HS-5 (cell line): Measurements from ENCODE around the gene ANO10.

ENCODE experiments used
- DNase-seq: peaks from one replicate; pipeline ENCODE4 v3.0.0-alpha.2; 2012; ENCODE audit warnings: low read depth

ANO10 gene

DNA sequence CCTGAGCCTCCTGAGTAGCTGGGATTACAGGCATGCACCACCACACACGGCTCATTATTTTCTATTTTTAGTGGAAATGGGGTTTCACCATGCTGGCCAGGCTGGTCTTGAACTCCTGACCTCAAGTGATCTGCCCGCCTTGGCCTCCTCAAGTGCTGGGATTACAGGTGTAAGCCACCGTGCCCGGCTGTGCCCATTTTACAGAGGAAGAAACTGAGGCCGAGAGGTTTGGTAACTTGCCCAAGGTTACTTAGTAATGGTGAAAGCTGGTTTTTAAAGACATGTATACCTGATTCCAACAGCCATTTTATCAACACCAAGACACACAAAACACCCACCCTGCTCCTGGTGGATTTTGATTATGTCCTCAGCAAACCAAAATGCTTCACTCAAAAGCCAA, 206.7 kb downstream of the ANO10 start:
- no peak for DNase-seq

DNA sequence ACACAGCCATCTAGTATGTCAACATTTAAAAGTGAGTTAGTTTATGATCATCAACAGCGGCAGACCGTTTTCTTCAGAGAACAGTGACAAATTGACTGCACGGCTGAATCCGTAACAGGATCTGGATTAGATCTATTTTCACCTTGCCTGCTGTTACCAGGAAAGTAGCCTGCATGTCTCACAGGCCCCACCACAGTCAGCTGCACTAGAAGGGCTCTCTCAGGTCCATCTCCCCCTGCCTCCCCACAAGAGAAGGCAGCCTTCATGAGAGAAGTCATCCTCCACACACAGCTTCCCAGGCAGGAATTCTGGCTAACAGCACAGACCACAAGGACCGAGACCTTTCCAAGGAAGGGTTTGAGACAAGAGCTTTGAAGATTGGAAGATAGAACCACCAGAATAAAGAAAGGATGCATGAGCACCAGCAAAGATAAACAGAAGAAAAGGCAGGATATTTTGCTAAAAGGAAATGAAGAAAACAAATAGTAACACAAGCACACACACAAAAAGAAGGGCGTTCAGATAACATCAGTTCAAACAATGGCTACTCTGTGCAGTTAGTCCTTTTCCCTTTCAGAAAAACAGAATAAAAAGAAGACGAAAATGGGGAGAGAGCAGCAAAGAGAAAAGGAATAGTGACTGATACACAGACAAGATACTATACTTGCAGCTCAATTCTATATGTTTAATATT, 208.0 kb downstream of the ANO10 start:
- DNase-seq, result no peak

DNA sequence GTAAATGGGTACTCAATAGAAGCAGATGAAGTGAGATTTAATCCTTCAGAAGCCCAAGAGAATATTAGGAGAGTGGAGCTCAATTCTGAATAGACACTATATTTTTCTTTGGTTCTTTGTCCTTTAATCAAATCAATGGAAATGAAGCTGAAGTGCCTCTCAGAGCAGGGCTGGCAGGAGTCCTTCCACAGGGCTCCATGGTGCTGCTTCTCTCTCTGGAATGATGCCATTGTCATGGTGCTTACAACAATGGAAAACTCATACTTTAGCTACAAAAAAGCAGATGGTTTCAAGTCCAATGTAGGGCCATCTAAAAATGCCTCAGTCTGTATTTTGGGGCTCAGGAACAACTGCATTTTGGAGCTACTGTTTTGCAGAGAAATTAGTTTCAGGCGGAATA, 210.4 kb downstream of the ANO10 start:
- no peak for DNase-seq

DNA sequence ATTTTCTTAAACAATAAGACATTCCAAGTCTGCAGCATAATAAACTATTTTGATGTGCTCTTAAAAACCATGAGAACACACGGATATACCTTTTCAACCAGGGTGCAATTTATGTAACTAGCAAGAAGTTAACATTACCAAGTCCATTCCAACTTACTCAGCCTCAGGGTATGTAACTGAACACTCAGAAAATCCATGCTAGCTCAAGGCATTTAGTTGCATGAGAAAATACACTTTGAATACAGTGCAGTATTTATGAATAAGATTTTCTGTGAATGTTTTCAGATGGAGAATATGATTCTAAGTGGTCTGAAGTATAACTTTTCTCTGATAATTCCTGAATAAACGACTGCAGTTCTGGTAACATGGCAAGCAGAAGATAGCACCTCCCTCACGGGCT, 211.2 kb downstream of the ANO10 start:
- no peak for DNase-seq

DNA sequence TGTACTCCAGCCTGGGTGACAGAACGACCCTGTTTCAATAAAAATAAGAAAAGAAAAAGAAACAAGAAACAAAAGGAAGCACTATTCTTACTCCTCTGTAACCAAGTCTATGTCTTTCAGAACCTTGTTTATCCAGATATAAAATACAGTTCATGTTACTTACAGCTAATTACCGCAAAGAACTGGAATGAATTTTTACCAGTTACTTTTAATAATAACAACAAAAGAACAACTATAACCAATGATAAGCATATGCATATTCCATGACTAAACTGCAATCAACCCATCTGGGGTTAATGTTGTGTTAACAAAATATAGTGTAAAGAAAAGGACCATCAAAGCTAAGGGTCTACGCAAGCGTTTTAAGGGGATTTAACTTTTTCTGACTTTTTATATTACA, 212.3 kb downstream of the ANO10 start:
- DNase-seq, result no peak

DNA sequence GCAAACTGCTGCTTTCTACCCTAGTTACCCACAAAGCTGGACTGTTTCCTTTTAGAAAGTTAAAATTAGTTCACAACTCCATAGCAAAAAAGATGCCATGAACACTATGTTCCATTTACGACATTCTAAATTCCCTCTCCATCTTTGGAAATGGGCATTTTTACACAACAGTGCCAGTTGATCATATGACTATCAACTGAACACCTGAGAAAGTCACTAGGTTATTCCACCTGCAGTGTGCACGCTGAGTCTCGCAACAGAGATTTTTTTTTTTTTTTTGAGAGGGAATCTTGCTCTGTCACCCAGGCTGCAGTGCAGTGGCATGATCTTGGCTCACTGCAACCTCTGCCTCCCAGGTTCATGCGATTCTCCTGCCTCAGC, 215.2 kb downstream of the ANO10 start:
- no peak for DNase-seq

DNA sequence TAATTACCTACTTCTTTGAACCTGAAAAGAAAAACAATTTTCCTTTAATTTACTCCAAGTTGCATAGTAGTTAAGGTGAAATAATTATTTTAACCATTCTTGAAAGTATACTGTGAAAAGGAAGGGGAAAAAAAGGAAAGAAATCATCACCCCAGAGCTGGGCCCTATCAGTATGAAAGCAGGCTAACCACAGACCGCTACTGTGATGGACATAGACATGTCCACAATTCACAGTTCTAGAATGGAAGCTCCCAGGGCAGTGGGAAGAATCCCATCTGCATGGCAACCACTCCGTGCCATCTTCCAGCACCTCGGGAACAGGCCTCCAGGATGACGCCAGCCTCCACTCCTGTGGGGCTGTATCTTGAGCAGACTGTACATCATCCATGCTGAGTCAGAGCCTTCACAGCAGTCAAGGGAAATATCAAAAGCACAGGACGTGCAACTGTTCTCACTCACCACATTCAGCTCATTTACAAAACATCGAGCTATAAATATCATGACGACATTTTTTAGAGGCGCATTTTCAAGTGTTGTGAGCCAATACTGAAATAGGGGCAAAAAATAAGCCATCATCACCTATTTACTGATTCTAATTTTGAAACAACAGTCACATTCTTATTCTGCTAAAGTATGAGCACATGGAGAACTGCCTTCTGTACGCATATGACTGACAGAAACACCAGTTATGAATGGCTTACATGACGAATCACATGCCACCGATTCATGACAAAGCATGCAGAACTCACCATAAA, 215.7 kb downstream of the ANO10 start:
- no peak for DNase-seq

DNA sequence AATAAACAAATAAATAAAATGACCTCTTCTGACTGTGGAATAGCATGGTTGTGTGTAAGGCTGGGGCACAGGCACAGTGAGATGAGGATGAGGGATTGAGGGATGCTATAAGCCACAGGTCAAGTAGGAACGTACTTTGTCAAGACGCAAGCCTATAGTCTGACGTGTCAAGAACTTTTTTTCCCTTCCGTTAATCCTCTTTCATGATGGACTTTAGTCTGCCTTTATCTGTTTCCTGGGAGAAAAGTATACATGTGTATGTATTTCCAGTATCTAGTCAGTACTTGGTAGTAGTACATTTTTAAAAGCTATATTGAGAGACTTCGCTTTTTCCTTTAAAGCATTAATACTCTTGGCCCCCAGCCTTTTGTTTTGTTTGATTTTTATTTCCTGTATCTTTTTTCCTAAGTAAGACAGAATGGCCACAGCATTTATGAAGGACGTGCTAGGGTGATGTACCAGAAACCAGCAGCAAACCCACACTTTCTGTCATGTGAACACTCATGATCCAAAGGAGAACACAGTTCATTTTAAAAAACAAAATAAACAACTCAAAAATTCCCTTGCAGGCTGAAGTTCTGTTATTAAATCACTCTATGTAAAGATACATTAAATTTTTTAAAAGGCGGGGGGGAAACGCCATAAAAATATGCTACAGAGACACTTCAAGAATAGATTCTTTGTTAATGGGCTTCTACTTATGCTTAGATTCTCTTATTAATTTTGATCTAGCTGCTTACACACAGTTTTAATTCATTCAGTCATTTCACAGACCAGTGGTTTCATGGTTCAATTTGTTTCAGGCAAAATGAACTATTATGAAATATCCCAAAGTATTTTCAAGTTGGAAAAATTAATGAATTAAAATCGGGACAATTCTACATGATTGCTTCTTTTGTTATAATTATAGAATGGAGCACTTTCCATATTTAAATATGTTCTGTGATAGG, 220.8 kb downstream of the ANO10 start:
- no peak for DNase-seq

DNA sequence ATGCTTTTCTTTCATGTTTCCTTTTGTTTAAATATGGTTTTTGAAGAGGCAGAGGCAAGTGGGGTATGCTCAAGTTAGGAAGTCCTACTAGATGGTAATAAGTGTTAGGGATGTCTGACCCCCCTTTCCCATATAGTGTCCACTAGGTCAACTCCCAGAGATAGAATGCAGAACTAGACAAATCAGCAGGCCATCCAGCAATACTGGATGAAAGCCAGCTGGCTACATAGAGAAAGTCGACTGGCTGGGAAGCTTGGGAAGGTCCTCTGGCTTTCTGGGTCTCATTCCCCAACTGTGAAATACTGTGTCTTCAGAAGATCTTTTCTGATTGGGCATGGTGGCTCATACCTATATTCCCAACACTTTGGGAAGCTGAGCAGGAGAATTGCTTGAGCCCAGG, 221.6 kb downstream of the ANO10 start:
- no peak for DNase-seq

DNA sequence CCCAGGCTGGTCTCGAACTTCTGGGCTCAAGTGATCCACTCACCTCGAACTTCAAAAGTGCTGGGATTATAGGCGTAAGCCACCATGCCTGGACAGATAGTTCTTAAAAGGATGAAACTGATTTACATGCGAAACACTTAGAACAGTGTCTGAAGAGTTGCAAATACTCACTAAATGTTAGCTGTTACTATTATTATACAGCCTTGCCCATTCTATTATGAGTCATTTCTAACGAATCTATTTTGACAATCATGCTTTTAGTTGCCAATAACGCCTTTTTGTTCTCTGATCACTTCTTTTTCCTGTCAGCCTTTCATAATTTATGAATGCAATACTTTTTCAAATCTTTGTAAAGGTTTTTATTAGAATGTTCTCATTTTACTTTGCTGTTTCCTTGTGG, 222.8 kb downstream of the ANO10 start:
- DNase-seq, result no peak

DNA sequence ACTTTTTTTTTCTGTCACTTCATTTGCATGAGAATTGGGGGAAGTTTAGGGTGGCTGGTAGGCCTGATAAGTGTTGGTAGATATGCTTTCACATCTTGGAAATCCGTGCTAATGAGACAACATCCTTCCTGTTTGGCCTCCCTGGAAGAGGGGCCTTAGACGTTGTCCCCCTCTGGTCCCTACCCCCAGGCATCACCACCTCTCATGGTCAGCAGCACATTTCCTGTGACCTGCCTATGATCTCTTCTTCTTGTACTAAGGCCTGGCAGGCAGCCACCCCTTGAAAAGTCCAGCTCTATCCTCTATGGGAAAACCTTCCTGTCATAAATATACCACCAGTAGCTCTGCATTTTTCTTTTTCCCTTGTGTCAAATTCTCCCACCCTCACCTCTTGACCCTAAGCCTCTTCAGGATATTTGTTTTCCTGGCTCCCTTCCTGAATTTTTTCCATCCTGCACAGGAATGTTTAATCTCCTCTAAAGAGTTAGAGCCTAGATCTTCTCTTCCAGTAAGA, 227.7 kb downstream of the ANO10 start:
- DNase-seq, result no peak

DNA sequence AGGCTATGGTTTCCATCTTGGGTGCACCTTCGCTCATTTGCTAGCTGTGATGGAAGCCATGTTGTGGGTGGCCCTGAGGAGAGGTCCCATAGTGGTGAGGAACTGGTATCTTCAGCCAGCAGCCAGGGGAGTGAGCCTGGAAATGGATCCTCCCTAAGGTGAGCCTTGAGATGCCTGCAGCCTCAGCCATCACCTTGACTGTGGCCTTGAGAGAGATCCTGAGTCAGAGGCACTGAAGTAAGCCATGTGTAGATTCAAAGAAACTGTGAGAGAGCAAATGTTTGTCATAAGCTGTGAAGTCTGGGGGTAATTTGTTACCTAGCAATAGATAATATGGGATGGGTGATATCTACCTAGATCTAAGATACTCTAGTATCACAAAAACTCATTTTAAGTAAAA, 230.2 kb downstream of the ANO10 start:
- no peak for DNase-seq

DNA sequence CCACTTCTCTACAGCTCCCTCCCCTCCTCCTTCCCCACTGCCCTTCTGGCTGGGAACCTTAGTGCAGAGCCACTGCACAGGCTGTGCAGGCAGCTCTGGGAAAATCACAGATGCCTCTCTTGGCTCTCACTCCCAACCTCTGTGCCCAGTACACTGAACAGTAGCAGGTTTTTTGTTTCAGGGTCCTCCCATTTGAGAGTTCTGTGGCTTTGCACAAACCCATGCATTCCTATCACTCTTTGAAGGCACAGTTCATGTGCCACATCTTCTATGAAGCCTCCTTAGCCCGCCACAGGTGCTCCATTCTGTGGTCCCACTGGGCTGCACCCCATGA, 231.6 kb downstream of the ANO10 start:
- DNase-seq, result no peak

DNA sequence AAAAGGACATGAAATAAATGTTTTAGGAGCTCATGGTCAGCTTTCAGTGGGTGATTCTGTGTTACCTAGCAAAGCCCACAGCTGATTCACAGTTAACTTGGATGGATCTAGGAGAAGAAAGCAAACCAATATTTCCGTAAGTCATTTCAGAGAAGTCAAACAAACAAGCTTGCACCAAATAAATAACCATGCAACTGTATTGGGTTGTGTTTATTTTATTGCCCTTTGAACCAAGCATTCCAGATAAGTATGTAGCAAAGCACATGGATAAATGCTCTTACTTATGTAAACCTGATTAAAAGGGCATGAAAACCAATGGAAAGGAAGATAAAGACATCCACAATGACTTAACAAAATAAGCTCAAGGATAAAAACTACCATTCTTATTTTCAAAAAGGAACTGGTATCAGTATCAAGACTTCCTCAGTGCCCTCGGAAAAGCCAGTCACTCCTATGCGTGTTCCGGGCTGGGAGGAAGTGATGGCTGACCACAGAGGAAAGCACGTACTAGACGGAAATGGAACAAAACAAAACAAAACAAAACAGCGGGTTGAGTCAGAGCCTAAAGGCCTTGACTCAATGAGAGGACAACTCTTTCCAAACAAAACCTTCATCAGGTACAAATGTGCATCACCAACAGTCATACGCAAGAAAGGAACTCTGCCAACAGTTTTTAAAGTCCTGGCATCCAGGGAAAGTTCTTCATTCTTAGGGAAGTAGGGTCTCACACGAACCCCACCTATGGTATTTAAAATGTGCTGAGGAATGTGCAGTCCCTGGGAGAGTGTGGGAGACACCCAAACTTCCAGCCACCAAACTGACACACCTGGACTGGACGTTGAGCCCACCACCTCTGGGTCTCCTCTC, 232.2 kb downstream of the ANO10 start:
- no peak for DNase-seq

DNA sequence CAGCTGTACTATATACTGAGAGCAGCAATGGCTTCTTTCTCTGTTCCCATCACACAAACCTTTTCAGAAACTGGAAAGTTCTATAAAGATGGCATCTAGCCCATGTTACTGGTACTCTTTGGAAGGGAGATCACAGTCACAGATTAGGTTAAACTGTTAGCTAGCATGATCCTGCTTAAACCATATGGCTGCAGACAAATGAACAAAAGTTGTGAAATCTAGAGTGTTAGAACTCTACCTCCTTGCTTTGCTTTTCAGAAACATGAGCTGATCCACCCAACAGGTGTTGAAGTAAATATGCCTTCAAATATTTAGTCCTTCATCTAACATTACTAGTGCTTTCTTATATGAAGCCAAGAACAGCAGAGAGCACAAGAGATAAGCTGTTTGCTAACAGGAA, 232.9 kb downstream of the ANO10 start:
- no peak for DNase-seq

DNA sequence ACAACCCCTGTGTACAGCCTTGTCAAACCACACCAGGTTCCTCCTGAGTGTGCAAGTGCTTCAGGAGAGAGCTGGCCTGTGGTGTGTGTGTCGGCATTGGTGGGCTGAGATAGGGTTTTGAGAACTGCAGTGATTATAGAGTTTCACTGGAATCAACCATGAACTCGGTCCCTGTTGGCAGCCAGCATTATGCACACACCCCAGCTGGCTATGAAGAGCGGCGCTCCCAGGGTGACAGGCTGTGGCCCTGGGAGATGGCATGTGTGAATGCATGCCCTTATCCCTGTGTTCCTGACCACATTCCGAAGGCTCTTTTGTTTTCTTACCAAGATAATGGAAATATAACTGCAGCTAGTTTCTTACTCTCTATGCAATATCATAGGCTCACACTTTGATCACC, 233.6 kb downstream of the ANO10 start:
- DNase-seq, result no peak

DNA sequence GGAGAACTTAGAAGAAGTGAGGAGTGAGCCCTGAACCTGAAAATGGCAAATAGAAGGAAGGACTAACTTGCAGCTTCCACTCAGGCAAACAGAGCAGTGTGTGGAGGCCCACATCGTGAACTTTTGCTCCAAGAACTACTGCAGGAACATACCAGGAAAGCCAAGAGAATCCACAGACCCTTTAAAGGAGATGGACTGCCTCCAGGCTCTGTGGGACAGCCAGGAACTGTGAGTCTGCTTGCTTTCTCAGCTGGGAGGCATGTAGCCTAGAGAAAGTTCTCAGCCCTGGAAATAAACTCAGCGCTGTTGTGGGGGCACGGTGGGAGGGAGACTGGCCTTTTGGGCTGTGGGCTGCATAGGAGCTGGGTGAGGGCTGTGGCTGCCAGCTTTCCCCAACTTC, 242.5 kb downstream of the ANO10 start:
- no peak for DNase-seq

DNA sequence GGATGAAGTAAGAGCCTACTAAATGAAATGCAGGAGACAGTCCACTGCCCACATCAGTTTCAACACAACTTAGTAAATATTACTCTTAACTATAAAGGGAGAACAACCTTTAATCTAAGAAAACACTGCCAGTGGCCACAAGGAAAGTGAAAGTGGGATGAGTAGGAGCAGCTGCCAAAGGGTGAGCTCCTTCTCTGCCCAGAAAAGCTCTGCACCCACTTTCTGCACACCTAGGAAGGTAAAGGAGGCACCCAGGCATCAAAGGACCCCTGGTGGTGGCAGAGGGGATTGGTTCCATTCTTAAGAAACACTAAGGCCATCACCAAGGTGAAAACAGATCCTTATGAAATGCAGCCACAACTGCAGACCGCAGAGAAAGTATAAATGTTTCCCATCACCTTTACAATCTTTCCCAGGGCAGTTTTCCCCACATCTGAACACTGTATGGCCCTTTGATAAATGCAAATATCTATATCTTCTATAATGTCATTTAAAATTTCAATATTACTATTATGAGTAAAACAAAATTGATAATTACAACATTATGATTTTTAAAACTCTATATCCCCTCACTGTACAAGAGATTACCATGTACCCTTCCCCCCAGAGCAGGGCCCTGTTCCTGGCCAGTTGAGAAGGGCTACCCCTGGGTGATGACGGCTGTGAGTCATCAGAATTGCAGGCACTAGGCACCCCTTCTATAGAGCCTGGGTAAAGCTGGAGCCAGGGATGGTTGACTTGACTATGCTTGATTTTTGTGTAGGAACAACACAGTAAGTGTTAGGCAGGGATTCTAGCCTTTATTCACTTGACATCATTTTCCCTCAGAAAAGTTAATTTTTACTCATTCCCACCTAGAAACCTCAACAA, 243.5 kb downstream of the ANO10 start:
- no peak for DNase-seq

DNA sequence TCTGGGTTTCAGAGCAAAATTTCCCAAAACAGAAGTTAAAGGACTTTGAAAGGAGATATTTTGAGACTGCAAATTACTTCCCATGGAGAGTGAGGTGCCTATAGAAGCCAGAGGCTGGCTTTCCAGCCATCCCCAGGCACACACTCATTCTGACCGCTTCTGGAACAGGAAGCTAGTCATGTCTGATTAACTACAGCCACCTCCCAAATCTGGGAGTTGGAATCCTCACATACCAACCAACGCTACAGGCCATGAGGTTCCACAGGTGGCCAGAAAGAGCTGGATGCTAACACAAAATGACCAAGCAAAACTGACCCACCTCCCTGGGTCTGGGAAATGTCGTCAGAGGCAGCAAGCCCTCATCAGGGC, 248.3 kb downstream of the ANO10 start:
- no peak for DNase-seq

DNA sequence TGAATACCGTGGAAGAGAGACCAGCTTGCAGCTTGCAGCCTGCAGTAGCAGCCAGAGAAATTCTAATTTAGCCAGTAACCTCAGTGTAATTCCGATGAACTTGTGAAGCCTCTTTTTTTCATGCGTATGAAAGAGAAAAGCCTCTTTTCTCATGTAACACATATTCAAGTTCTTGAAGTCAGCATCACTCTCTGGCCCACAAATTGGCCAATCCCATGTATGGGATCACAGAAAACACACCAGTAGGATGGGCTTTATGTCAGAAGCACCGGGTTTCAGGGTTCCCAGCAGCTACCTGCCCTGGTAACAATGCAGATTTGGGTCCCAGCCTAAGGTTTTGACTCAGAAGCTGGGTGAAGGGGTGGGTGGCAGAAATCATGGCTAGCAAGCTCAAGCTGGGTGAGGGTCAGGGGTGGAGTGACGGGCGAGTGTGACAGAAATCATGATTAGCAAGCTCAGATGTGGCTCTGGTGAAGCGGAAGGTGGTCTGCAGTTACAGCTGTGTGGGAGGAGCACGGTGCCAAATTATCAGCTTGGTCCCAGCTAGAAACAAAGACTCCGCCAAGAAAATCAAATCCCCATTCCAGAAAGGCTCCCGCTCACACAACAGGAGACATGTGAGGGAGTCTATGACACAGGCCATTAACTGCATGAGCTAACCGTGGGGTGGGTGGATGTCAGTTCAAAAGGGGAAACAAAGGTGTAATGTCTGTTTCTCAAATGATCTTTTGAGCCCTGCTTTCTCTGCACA, 248.8 kb downstream of the ANO10 start:
- DNase-seq, result no peak
